HG02981 (cell line): Measurements from ENCODE around the gene ZNF226.
"Not testable (repeated sequence)": the region's sequence is repeated elsewhere in the genome, so short reads cannot be mapped to it uniquely, and the experiment has no call there.

Experiments used
- ATAC-seq: cut with Tn5 transposase; IDR thresholded peaks from one replicate; pipeline ENCODE4 v1.9.1; 2021; ENCODE audit warnings: mild to moderate bottlenecking, moderate library complexity; ENCODE audit not compliant: unreplicated experiment

The ZNF226 gene

DNA sequence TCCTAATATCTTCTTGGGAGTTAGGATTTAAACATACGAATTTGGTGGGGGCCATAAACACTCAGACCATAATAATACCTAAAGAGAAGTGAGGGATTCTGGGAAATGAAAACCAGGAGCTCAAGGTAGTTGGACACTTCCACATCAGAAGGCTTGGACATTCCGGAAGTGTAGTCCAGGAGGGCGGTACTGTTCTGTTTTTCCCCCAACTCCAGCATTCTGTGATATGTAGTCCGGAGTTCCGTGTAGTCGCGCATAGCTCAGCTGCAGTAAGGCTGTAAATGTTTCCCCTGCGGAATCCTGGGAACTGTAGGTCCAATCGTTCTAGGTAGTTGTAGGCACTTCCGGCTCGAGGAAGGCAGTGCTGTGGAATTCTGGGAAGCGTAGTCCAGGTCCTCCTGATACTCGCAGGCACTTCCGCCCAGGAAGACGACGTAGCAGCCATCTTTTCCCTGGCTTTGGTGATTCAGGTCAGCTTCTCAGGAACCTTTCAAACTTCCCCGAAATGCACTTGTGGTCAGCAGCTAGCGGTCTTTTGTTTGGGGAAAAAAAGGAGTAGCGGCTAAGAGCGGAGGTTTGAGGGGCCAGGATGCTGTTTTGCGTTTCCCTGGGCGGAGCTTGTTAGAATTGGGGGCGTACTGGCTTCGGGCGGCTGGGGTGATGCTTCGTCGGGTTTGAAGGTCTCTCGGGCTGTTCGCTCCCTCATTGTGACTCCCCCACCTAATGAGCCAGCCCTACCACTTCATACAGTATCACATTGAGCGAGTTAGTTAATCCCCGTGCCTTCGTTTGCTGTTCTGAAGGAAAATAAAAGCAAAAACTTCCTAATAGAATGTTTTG lies at the start of gene ZNF226:
TSS of gene ZNF226 (plus strand) at position 428 of the 840 bp plus-strand sequence. CDS start 4,981 bp downstream, outside the sequence.
- ATAC-seq = peak; percentile 75

- not testable (repeated sequence) for ATAC-seq
Measured at GRCh38 chr19:44121162-44121561, 43.7 kb upstream of the ZNF226 start.

- no peak for ATAC-seq
Measured at GRCh38 chr19:44131955-44132354, 32.9 kb upstream of the ZNF226 start.

- peak; percentile 79 for ATAC-seq
Measured at GRCh38 chr19:44141191-44142058, 23.5 kb upstream of the ZNF226 start, which contains the start of gene ZNF234. TSS of gene ZNF234 (plus strand) at chr19:44141554. CDS start at chr19:44144633, 3,079 bp downstream.

DNA sequence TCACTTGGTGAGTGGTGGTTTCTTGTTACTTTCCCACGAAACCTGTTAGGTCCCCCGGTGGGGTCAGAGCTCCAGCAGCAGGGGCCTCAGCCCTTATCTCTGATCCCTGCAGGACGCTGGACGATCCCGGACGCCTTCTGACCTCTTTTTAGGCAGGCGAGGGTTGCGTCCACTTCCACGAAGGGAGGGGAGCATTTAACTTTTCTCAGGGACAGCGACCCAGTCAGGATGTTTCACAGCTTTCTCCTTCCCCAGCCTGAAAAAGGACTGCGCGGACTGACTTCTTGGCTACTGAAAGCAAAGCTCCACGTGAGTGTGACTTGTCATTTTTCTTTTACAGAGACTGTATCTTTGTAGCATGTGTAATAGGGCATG lies 22.9 kb upstream of the ZNF226 start:
- ATAC-seq = no peak

GRCh38 chr19:44149776-44150175 lies 15.1 kb upstream of the ZNF226 start:
- no peak for ATAC-seq

DNA sequence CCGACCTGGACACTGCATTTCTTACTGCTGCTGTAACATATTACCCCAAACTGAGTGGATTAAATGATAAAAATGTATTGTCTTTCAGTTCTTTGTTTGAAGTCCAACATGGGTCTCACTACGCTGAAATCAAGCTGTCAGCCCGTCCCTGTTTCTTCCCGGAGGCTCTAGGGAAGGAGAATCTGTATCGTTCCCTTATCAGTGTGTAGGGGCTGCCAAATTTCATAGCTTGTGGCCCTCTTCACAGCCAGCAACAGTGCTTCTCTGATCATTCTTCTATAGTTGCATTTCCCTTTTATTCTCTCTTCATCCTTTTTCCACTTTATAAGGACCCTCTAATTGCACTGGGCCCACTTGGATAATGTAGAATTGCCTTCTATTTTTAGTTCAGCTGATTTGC lies 13.4 kb upstream of the ZNF226 start:
- ATAC-seq = no peak

GRCh38 chr19:44156475-44156874 lies 8.4 kb upstream of the ZNF226 start:
- ATAC-seq = no peak

- ATAC-seq = no peak
Measured at GRCh38 chr19:44163789-44164188, 1.1 kb upstream of the ZNF226 start.

DNA sequence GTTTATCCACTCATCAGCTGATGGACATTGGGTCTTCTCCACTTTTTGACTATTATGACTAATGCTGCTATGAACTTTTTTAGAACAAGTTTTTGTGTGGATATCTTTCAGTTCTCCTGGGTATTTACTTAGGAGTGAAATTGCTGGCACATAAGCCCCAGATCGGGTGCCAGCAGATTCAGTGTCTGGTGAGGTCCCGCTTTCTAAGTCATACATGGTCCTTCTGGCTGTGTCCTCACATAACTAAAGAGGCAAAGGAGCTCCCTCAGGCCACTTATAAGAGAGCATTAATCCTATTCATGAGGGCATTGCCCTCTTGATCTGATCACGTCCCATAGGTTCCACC lies 600 bp upstream of the ZNF226 start:
- ATAC-seq = no peak

- ATAC-seq = not testable (repeated sequence)
Measured at GRCh38 chr19:44170660-44171059, 5.8 kb downstream of the ZNF226 start.

- ATAC-seq = no peak
Measured at GRCh38 chr19:44176590-44176989, 11.7 kb downstream of the ZNF226 start.

- ATAC-seq = no peak
Measured at GRCh38 chr19:44180968-44181367, 16.1 kb downstream of the ZNF226 start.

DNA sequence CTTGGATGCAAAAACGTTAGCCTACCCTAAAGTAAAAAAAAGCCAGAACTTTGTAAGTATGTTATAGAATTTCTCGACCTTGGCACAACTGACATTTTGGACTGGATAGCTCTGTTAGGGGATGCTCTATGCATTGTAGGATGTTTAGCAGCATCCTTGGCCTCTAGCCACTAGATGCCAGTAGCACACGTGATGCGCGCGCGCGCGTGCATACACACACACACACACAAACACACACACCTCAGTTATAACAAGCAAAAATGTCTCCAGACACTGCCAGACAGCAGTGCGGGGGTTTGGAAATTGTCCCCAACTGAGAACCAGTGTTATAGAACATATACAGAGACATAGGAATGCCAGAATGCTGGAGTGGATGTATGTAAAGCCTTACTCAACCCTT lies 17.2 kb downstream of the ZNF226 start:
- ATAC-seq = no peak

- no peak for ATAC-seq
Measured at GRCh38 chr19:44190020-44190419, 25.1 kb downstream of the ZNF226 start.

DNA sequence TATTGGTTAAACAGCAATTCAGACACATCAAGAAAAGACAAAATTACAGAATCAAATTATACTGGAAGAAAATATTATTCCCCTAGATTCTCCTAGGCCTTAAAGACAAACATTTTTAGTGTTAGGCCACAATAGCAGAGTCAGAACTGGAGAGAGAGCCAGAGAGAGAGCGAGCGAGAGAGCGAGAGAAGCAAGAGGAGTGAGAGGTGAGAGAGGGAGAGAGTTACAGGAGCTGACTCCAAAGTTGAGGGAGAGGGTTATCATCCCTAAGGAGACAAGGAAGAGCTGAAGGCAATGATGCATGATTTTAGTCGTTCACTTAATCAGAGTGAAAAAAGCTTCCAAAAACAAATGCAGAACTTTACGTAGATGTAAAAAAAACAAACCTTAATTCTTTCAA lies 27.2 kb downstream of the ZNF226 start:
- ATAC-seq = no peak

- no peak for ATAC-seq
Measured at GRCh38 chr19:44196772-44197171, 31.9 kb downstream of the ZNF226 start.

GRCh38 chr19:44202470-44202869 lies 37.6 kb downstream of the ZNF226 start:
- ATAC-seq = no peak

GRCh38 chr19:44202974-44203373 lies 38.1 kb downstream of the ZNF226 start:
- ATAC-seq = no peak

GRCh38 chr19:44203877-44204276 lies 39.0 kb downstream of the ZNF226 start:
- not testable (repeated sequence) for ATAC-seq

GRCh38 chr19:44204772-44205171 lies 39.9 kb downstream of the ZNF226 start:
- no peak for ATAC-seq
